OCI-LY3 (cell line): ENCODE data around the gene FAM168B.

Source experiments
- CTCF ChIP-seq: fragments of 200-600, 300-600 bp; sonication (generic); IDR thresholded peaks from 2 replicates; pipeline ENCODE4 v1.5.1; 2014; ENCODE audit warnings: antibody characterized with exemption, low read length, low read depth
- EZH2phosphoT487 ChIP-seq: fragments of 200-600 bp; shearing (Covaris generic); IDR thresholded peaks from 2 replicates; pipeline ENCODE4 v1.6.1; 2018; ENCODE audit warnings: antibody characterized with exemption, mixed run types, low read depth

GRCh38 chr2:131004446-131005209 is 88.6 kb downstream of the FAM168B start:
- TF ChIP-seq CTCF (no peak), EZH2phosphoT487 (no peak)
